Cardiac muscle cell (in vitro differentiated cells and primary cell): ENCODE results near the gene CMTM5. TPM values are rescaled to one million over a fixed set of nuclear protein-coding genes. Genes with fewer than 3 reads are reported as not detected.
A peak's percentile ranks its signal among the peaks of the same experiment; 100 is the strongest.

Source experiments
- DNase-seq, 2 donors: peaks; one replicate each; pipeline versions ENCODE4 v3.0.0 to v3.0.0-alpha.2; 2010 to 2017; ENCODE audit warnings: low read depth in 1 of 2, low spot score in 1 of 2
- H3K27ac ChIP-seq: fragments of 200-600 bp; sonication (generic); 2 replicates; pipeline ENCODE4 v1.5.1; 2016
- H3K27me3 ChIP-seq: fragments of 200-600 bp; sonication (generic); 2 replicates; pipeline ENCODE4 v1.6.0; 2016; ENCODE audit warnings: control low read depth
- H3K36me3 ChIP-seq: fragments of 200-600 bp; sonication (generic); 2 replicates; pipeline ENCODE4 v1.5.1; 2016; ENCODE audit warnings: control low read depth
- H3K4me1 ChIP-seq: fragments of 200-600 bp; sonication (generic); 2 replicates; pipeline ENCODE4 v1.8.1; 2017; ENCODE audit warnings: low read depth, mild to moderate bottlenecking, mixed run types
- H3K4me3 ChIP-seq: fragments of 200-600 bp; sonication (generic); 2 replicates; pipeline ENCODE4 v1.5.1; 2016; ENCODE audit warnings: mild to moderate bottlenecking
- H3K9me3 ChIP-seq: fragments of 200-600 bp; sonication (generic); 2 replicates; pipeline ENCODE4 v1.5.1; 2017; ENCODE audit warnings: low read depth, mild to moderate bottlenecking, control low read depth
- polyA plus RNA-seq: library from polyadenylated mRNA; unstranded; fragments of >200 nt; fragmentation: Nextera tagmentation; extraction: Ambion mirVana; gene quantifications from 2 replicates; pipeline ENCODE4 v1.2.1, GENCODE V29; 2016
- total RNA-seq: library from RNA; depleted of rRNA; stranded (reverse); fragments of >200 nt; gene quantifications from 2 replicates; pipeline ENCODE4 v1.2.3, GENCODE V29; 2016
- TF ChIP-seq, protein P1 (sequence below): IDR thresholded peaks from 2 replicates; pipeline ENCODE4 v1.5.1; 2012; ENCODE audit warnings: low read depth, mild to moderate bottlenecking, low read length

Gene CMTM5
- total and polyA plus RNA-seq, 2 experiments from 2014 or later, result 0.21 to 31.4 TPM

DNA sequence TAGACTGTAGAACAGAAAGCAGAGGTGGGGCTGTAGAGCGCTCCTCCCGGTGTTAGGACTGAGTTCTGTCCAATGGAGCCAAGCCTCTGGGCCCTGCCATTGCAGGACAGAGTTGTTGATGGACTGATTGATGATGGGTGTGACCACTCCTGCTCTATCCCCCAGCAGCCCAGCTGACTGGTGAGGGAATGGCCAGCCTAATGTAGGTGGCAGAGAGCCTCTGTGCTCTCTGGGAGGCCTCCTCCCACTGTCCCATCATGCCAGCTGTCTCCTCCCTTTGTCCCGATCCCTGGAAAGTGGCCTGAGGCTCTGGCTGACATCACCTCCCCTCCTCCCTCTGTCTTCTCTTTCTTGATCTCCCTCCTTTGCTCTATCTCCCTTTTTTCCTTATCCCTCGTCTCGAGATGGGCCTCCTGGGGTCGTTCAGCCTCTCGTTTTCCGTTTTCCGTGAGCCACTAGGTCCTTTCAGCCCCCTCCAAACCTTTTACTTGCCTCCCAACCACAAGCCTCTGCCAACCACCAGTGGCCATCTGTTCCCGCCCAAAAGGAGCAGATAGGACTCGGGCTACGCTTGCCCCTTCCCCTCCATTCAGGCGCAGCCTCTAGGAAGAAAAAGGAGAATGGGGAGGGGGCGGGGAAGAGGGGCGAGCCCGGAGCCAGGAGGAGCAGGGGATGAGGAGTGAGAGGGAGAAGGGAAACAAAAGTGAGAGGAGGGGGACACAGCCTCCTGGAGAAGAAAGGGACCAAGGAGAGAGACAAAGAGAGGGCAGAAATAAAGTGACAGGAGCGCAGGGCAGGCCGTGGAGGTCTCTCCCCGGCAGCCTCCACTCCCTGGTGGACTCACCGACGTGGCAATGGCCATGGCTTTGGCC lies 12.4 kb upstream of the CMTM5 start:
- peak overlapping the region; percentile 83 for H3K27ac ChIP-seq
- H3K9me3 ChIP-seq, result no peaks in the 10 kb centered on the region
- no peaks in the 10 kb centered on the region for H3K36me3 ChIP-seq
- peaks cover 27% of the 10 kb centered on the region for H3K4me1 ChIP-seq
- TF ChIP-seq, protein P1, sequence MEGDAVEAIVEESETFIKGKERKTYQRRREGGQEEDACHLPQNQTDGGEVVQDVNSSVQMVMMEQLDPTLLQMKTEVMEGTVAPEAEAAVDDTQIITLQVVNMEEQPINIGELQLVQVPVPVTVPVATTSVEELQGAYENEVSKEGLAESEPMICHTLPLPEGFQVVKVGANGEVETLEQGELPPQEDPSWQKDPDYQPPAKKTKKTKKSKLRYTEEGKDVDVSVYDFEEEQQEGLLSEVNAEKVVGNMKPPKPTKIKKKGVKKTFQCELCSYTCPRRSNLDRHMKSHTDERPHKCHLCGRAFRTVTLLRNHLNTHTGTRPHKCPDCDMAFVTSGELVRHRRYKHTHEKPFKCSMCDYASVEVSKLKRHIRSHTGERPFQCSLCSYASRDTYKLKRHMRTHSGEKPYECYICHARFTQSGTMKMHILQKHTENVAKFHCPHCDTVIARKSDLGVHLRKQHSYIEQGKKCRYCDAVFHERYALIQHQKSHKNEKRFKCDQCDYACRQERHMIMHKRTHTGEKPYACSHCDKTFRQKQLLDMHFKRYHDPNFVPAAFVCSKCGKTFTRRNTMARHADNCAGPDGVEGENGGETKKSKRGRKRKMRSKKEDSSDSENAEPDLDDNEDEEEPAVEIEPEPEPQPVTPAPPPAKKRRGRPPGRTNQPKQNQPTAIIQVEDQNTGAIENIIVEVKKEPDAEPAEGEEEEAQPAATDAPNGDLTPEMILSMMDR, result no peak
- no peak for DNase-seq
- H3K27me3 ChIP-seq, result no peaks in the 10 kb centered on the region
- peak overlapping the region; percentile 28 for H3K4me3 ChIP-seq

DNA sequence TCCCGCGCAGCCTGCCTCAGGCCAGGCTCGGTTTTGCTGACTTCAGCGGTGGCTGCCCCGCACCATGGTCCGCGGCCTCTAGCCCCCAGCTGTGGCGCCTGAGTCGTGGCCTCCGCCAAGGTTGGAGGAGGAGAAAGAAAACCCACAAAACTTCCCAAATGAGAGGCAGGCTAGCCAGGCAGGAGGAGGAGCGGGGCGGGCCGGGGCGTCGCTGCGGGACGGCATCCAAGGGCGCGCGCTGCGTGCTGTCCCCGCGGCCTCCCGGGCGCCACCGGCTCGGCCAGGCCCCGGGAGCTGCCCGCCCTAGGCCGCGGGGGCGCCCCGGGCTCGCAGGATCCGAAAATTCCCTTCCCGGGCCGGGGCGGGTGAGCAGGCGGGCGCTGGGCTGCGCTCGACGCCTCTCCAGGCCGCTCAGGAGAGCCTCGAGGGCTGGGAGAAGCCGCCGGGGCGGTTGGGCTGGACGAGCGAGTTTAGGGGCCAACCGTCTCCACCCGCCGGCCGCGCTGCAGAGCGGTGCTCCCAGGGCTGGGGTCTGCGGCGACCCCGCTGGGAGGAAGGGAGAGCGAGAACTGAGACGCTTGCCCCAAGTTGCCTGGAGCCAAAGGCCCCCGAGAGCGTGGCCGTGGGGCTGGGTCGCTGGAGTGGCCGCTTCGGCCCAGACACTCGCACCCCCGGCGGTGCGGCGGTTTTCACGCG lies 11.7 kb upstream of the CMTM5 start, which contains the start of gene EFS:
TSS of gene EFS (minus strand) at position 137 of the 696 bp plus-strand sequence. CDS start 147 bp downstream, outside the sequence.
- DNase-seq, result peak in 1 of 2 donors; percentile 54
- no peaks in the 10 kb centered on the region for H3K9me3 ChIP-seq
- TF ChIP-seq, protein P1, result no peak
- peak within 1 kb of the TSS; percentile 28 for H3K4me3 ChIP-seq
- H3K4me1 ChIP-seq, result peaks cover 27% of the 10 kb centered on the region
- no peaks in the 10 kb centered on the region for H3K36me3 ChIP-seq
- no peaks in the 10 kb centered on the region for H3K27me3 ChIP-seq
- H3K27ac ChIP-seq, result peak within 1 kb of the TSS; percentile 83

DNA sequence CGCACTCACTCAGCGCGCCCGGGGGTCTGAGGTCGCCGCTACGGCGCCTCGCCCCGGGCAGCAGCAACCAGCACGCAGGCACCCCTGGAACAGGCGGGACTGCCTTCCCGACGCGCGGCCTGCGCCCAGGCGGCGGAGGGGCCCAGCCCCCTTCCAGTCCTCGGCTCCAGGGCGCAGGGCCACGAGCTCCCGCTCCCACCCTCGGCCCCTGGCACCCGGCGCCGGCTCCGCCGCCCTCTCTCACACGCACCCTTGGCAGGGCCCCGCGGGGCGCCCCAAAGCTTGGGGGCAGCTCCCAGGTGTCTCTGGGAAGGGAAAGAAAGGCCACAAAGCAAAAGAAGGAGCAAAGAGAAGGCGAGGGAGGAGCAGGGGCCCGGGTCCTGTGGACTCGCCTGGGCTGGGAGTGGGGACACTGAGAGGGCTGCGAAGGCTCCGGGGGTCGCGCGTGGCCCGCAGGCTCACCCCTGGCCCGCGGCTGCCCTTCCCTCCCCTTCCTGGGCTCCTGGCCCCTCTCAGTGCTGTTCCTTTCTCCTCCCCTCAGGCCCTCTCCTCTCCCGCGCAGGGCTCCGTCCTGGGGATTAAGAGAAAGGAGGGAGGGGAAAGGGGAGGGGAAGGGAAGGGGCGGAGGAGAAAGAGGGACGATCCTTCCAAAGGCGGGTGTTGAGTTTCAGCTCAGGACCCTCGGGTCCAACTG lies 11.0 kb upstream of the CMTM5 start:
- TF ChIP-seq, protein P1, result no peak
- H3K4me1 ChIP-seq, result peaks cover 27% of the 10 kb centered on the region
- H3K27me3 ChIP-seq, result no peaks in the 10 kb centered on the region
- H3K27ac ChIP-seq, result peak overlapping the region; percentile 83
- no peaks in the 10 kb centered on the region for H3K9me3 ChIP-seq
- peak; percentile 84 to 85 for DNase-seq
- peak overlapping the region; percentile 28 for H3K4me3 ChIP-seq
- no peaks in the 10 kb centered on the region for H3K36me3 ChIP-seq

DNA sequence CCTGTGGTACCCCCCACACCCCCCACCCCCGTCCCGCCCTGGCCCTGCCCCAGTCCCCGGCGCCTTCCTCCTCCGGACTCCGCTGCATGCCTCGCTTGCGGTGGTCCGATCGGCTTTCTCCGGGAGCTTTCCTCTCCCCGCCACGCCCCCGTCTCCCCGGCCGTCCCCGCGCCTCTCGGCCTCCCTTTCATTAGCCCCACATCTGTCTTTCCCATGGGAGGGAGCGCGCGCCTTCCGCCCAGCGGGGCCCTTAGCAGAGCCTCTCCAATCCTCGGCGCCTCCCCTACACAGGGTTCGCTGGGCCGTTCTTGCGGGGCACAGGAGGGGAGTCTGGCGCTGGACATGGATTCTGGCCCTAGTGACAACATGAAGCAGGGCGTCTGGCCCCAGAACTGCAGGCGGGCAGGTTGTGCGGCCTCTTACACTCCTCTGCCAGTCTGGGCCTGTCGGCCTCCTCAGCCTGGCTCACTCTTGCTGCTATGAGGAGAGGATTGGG lies 10.4 kb upstream of the CMTM5 start:
- peaks cover 27% of the 10 kb centered on the region for H3K4me1 ChIP-seq
- H3K36me3 ChIP-seq, result no peaks in the 10 kb centered on the region
- H3K27me3 ChIP-seq, result no peaks in the 10 kb centered on the region
- TF ChIP-seq, protein P1, result no peak
- H3K27ac ChIP-seq, result peak overlapping the region; percentile 83
- H3K9me3 ChIP-seq, result no peaks in the 10 kb centered on the region
- DNase-seq, result peak; percentile 83 to 88
- peak overlapping the region; percentile 28 for H3K4me3 ChIP-seq

GRCh38 chr14:23370221-23370620 lies 6.6 kb upstream of the CMTM5 start:
- Histone ChIP-seq H3K9me3 (no peaks in the 10 kb centered on the region), H3K27ac (no peak overlapping the region), H3K4me1 (peaks cover 15% of the 10 kb centered on the region), H3K4me3 (no peak overlapping the region), H3K27me3 (no peaks in the 10 kb centered on the region), H3K36me3 (no peaks in the 10 kb centered on the region)
- TF ChIP-seq, protein P1, result no peak
- DNase-seq, result no peak
